ENCODE results near the gene PRRT3.
"Not testable (repeated sequence)": the region's sequence is repeated elsewhere in the genome, so short reads cannot be mapped to it uniquely, and the experiment has no call there.

PRRT3 gene

DNA sequence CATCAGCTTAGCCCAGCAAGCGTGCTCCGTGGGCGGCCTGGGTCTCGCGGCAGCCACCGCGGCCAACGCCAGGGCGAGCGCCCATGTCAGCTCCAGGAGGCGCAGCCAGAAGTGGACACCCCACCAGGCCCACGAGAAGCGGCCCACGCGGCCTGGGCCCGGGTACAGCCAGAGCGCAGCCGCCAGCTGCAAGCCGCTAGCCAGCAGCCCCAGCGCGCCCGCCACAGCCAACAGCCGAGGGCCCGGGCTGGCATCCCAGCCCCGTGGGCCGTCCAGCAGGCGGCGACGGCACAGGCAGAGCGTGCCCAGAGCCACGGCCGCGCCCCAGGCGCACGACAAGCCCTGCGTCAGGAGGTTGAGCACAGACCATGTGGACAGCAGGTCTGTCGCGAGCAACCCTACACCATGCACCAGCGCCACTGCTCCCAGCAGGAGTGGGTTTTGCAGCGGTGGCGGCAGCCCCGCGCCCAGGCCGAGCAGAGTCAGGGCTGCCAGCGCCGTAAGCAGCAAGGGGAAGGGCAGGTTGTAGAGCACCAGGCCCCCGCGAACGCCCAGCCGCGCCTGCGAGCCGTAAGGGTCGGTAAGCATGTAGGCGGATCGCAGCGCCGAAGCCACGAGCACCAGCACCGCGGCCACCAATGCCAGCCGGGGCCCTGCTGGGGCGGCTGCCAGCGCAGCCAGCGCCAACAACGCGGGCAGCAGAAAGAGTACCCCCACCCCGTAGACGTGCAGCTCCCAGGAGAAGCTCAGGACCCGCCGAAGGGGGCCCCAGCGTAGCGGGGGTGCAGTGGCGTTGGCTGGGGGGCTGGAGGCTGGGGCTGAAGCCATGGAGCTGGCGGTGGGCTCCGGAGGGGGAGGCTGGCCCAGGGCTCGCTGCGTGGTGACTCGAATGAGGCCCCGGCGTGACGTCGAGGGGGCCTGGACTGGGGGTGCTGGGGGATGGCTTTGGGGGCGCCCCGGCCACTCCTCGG, 4.9 kb downstream of the PRRT3 start:
- DNase-seq: no peak

DNA sequence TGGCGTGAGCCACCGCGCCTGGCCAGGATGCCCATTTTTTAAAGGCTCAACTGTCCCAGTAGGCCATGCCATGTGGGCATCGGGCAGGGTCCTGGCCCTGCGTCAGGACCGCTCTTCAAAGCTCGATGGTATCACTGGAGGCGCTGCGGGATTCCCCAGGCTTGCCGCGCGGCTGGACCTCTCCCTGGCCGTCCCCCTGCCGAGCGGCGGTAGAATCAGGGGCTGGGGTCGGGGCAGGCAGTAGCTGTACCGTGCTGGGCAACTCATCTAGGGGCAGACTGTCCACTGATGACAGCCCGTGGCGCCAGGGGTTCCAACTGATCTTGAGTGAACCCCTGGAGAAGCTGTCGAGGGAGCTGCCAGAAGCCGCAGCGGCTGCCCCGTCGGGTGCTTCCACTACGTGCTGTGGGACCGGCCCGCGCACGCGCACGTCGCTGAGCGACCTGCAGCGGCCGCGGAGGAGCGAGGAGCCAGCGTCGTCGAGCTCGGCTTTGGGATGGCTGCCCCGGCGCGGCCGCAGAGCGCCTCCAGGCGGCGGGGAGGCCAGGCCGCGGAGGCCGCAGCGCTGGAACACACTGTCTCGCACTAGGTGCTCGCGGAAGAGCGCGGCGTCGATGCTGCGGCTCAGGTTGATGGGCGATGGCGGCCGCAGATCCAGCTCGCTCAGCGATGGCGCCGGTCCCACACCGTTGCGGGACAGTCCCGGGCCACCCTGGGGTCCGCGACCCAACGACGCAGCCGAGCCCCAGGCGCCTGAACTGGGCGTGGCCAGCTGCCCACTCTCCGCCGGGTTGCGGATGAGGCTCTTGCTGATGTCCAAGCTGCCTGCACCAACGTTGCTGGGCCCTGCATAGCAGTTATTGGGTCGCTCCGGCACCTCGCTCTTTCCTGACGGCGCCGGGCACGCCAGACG, 5.8 kb downstream of the PRRT3 start:
- peak; percentile 82 for DNase-seq

- DNase-seq: no peak
Observed at GRCh38 chr3:9945358-9945757, 6.8 kb downstream of the PRRT3 start.

- no peak for DNase-seq
Observed at GRCh38 chr3:9944271-9944670, 7.9 kb downstream of the PRRT3 start.

DNA sequence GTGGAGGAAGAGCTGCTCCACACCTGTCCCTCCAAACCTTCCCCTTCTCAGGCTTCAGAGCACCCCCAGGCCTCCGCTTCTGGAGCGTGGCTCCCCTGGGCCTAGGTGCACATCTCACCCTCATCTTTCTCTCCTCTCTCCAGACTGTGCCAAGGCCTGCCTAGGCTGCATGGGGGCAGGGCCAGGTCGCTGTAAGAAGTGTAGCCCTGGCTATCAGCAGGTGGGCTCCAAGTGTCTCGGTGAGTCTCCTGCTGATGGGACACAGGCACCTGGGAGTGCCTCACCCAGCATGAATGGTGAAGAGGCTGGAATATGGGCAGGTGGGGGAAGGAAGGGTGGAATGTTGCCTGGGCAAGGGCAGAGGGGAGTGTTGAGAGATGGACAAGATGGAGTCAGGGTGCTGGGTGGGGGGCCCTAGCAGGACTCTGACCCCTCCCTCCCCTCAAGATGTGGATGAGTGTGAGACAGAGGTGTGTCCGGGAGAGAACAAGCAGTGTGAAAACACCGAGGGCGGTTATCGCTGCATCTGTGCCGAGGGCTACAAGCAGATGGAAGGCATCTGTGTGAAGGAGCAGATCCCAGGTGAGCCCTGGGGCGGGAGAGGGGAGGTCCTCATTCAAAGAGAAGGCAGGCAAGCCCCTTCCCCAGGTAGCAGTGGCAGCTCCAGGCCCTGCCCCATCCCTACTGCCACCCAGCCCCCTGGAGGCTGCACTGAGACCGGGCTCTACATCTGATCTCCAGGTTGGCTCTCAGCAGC, 9.1 kb downstream of the PRRT3 start:
- DNase-seq: no peak

DNA sequence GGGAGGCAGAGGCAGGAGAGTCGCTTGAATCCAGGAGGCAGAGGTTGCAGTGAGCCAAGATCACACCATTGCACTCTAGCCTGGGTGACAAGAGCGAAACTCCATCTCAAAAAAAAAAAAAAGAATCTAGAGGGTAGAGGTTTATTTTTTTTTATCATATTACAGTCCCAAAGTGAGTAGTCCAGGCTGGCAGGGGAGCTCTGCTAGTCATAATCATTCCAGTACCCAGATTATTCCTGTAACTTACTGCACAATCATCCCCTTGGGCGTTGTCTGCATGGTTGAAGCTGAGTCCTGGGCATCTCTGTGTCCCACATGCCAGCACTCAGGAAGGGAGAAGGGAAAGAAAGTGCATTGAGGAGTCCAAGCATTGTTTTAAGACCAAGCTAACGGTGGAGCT, 10.0 kb downstream of the PRRT3 start:
- DNase-seq: no peak

DNA sequence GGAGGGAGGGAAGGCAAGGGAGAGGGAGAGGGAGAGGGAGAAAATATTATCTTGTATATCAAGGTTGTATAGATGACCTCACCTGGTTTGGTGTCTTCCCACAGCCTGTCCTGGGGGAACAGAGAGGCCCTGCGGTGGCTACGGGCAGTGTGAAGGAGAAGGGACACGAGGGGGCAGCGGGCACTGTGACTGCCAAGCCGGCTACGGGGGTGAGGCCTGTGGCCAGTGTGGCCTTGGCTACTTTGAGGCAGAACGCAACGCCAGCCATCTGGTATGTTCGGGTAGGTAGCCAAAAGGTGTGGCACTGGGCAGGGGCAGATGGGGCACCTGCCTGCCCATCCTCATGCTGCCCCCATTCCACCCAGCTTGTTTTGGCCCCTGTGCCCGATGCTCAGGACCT, 11.5 kb downstream of the PRRT3 start:
- no peak for DNase-seq

DNA sequence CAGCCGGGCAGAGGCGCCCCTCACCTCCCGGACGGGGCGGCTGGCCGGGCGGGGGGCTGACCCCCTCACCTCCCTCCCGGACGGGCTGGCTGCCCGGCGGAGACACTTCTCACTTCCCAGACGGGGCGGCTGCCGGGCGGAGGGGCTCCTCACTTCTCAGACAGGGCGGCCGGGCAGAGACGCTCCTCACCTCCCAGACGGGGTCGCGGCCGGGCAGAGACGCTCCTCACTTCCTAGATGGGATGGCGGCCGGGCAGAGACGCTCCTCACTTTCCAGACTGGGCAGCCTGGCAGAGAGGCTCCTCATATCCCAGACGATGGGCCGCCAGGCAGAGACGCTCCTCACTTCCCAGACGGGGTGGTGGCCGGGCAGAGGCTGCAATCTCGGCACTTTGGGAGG, 12.3 kb downstream of the PRRT3 start:
- DNase-seq: not testable (repeated sequence)

DNA sequence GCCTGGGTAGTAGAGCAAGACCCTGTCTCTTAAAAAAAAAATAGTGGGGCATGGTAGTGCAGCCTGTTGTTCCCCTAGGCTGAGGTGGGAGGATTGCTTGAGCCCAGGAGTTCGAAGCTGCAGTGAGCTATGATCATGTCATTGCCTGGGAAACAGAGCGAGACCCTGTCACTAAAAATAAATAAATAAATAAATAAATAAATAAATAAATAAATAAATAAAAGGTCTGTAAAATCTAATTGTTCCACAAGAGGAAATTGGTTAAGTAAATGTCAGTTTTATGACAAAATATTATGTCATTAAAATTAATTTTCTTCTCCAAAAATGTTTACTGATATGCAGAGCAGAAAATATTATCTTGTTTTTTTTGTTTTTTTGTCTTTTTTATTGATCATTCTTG, 13.2 kb downstream of the PRRT3 start:
- DNase-seq: no peak

DNA sequence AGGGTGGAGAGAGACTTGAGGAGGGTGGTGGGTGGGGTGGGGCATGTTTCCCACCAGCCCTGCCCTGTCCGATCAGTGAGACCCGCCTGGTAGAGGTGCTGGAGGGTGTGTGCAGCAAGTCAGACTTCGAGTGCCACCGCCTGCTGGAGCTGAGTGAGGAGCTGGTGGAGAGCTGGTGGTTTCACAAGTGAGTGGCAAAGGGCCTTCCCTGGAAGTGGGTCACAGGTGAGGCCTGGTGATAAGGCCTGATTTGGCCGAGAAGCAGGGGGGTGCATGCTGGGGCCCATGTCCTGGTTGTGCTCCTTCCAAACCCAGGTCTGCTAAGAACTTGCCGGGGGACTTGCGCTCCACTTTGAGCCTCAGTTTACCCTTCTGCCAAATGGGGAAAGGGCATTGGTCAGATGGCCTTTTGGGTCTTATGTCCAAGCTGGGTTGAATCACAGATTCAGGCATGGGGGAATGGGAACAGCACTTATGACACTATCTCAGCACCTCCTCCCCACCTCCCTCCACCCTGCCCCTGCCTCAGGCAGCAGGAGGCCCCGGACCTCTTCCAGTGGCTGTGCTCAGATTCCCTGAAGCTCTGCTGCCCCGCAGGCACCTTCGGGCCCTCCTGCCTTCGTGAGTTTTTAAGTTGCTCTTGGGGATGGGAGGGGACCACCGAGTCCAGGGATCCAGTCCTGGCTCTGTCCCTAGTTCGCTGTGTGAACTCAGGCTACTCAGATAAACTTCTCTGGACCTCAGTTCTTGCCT, 14.5 kb downstream of the PRRT3 start:
- DNase-seq: no peak

- DNase-seq: no peak
Observed at GRCh38 chr3:9935966-9936510, 16.2 kb downstream of the PRRT3 start.

DNA sequence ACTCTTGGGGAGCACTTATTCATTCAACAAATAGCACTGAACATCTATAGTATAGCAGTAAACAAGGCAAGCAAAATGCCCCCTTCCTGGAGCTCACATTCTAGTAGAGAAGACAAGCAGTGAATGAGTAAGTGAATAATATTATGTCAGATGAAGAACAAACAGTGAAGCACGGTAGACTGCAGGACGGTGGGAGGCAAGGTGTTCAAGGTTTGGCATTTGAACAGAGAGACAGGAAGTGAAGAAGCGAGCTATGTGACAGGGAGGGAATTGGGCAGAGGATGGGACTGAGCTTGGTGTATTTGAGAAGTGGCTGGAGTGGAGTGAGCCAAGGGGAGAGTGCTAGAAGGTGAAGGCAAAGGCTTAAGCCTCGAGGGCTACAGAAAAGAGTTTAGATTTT, 17.2 kb downstream of the PRRT3 start:
- DNase-seq: no peak

GRCh38 chr3:9934235-9934621, 18.0 kb downstream of the PRRT3 start:
- DNase-seq: no peak

DNA sequence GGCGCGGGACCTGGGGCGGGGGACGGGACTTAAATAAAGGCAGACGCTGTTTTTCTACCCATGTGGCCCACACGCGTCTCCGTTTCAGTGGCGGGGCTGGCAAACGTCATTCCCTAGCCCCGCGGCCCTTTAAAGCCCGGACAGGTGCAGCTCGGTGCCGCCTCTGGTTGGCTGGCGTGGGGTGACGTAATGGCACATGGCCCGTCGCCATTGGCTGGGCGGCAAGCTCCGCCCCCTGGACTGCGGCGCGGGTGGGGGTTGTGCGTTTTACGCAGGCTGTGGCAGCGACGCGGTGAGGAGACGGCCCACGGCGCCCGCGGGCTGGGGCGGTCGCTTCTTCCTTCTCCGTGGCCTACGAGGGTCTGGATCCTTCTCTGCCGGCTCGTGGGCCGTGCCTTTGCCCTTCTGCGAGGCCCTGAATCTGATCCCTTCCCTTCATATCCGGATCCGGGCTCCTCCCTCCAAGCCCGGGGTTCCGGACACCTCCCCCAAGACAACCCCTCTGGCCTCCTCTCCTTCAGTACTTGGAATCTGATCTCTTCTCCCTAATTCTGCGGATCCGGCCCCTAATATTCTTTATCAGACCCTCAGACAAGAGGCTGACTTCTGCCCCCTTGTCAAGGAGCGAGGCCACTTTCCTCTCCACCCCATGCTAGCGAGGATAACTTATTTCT, 18.5 kb downstream of the PRRT3 start, which contains the start of gene CRELD1:
TSS of gene CRELD1 (plus strand) at position 274 of the 674 bp plus-strand sequence. CDS start 605 bp downstream, outside the sequence.
- DNase-seq: peak; percentile 95

- DNase-seq: peak; percentile 73
Observed at GRCh38 chr3:9932843-9933560, 19.2 kb downstream of the PRRT3 start.

DNA sequence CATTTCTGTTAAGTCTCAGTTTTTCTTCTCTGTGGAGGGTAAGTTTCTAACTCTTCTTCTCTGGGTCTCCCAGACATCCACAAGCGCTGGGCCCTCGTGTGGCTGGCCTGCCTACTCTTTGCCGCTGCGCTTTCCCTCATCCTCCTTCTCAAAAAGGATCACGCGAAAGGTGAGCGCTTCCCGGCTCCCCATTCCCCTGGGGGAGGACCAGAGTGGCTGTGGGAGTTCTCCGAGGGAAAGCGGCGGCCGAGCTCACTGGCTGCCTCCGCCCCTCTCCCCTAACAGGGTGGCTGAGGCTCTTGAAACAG, 19.7 kb downstream of the PRRT3 start:
- no peak for DNase-seq

- DNase-seq: no peak
Observed at GRCh38 chr3:9930804-9931418, 21.3 kb downstream of the PRRT3 start.

DNA sequence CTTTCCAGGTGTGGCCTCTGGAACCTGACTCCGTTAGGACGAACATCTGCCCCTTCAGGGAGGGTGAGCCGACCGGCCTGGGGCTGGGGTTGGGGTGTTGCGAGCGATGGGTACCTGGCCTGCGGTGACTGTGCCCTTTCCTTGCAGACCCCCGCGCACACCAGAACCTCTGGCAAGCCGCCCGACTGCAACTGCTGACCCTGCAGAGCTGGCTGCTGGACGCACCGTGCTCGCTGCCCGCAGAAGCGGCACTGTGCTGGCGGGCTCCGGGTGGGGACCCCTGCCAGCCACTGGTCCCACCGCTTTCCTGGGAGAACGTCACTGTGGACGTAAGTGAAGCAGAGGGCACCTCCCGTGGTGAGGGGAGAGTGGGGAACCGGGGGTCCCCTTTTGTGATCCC, 24.1 kb downstream of the PRRT3 start:
- DNase-seq: no peak

GRCh38 chr3:9918261-9919038, 33.8 kb downstream of the PRRT3 start:
- DNase-seq: no peak

Data from NCI-H345 (cell line).